ENCODE data around the gene RABGAP1.

Gene RABGAP1

GRCh38 chr9:122931226-122932121 is 9.3 kb upstream of the RABGAP1 start, which contains the start of gene ZBTB26:
ZBTB26 (minus strand) TSS chr9:122931512; CDS start chr9:122919934, 11,578 bp downstream.
- Mint-ChIP-seq H3K4me1 (ENCODE audit: low read depth) (peaks cover 16% of the 10 kb centered on the region), H3K36me3 (ENCODE audit: low read depth) (peaks cover 11% of the 10 kb centered on the region), H3K27ac (peak within 1 kb of the TSS; percentile 88), H3K9me3 (no peaks in the 10 kb centered on the region), H3K27me3 (ENCODE audit: low read depth) (no peaks in the 10 kb centered on the region), H3K4me3 (no peak within 1 kb of the TSS)

- Mint-ChIP-seq H3K27ac (no peak overlapping the region), H3K4me3 (no peak overlapping the region), H3K9me3 (no peaks in the 10 kb centered on the region), H3K27me3 (ENCODE audit: low read depth) (no peaks in the 10 kb centered on the region), H3K36me3 (ENCODE audit: low read depth) (peaks cover 15% of the 10 kb centered on the region), H3K4me1 (ENCODE audit: low read depth) (peaks cover 26% of the 10 kb centered on the region)
Measured at GRCh38 chr9:122936464-122936863, 4.4 kb upstream of the RABGAP1 start.

- peaks cover 15% of the 10 kb centered on the region for H3K36me3 Mint-ChIP-seq (ENCODE audit: low read depth)
Measured at GRCh38 chr9:122936883-122937282, 3.9 kb upstream of the RABGAP1 start.

GRCh38 chr9:122939601-122940000 is 1.2 kb upstream of the RABGAP1 start:
- Mint-ChIP-seq H3K27ac (peak overlapping the region; percentile 43), H3K27me3 (ENCODE audit: low read depth) (no peaks in the 10 kb centered on the region), H3K36me3 (ENCODE audit: low read depth) (peaks cover 15% of the 10 kb centered on the region), H3K4me1 (ENCODE audit: low read depth) (peaks cover 26% of the 10 kb centered on the region), H3K9me3 (no peaks in the 10 kb centered on the region), H3K4me3 (no peak overlapping the region)

More at GRCh38 chr9:122936883-122937282, 3.9 kb upstream of the RABGAP1 start:
- no peak overlapping the region for H3K4me3 Mint-ChIP-seq
- H3K9me3 Mint-ChIP-seq, result no peaks in the 10 kb centered on the region
- H3K4me1 Mint-ChIP-seq (ENCODE audit: low read depth), result peaks cover 30% of the 10 kb centered on the region
- H3K27me3 Mint-ChIP-seq (ENCODE audit: low read depth), result no peaks in the 10 kb centered on the region
- H3K27ac Mint-ChIP-seq, result no peak overlapping the region

GRCh38 chr9:122940454-122940748 is 419 bp upstream of the RABGAP1 start:
- Mint-ChIP-seq H3K27me3 (ENCODE audit: low read depth) (no peaks in the 10 kb centered on the region), H3K4me1 (ENCODE audit: low read depth) (peaks cover 26% of the 10 kb centered on the region), H3K4me3 (peak overlapping the region; percentile 98), H3K9me3 (no peaks in the 10 kb centered on the region), H3K27ac (peak overlapping the region; percentile 83), H3K36me3 (ENCODE audit: low read depth) (peaks cover 13% of the 10 kb centered on the region)

- H3K27me3 Mint-ChIP-seq (ENCODE audit: low read depth), result no peaks in the 10 kb centered on the region
- H3K4me1 Mint-ChIP-seq (ENCODE audit: low read depth), result peaks cover 30% of the 10 kb centered on the region
- H3K36me3 Mint-ChIP-seq (ENCODE audit: low read depth), result peaks cover 9% of the 10 kb centered on the region
- no peaks in the 10 kb centered on the region for H3K9me3 Mint-ChIP-seq
- H3K4me3 Mint-ChIP-seq, result peak overlapping the region; percentile 98
- peak overlapping the region; percentile 96 for H3K27ac Mint-ChIP-seq
Measured at GRCh38 chr9:122941582-122942234, 888 bp downstream of the RABGAP1 start.

GRCh38 chr9:122944960-122945888 is 4.4 kb downstream of the RABGAP1 start:
- H3K27me3 Mint-ChIP-seq (ENCODE audit: low read depth), result no peaks in the 10 kb centered on the region
- peaks cover 11% of the 10 kb centered on the region for H3K36me3 Mint-ChIP-seq (ENCODE audit: low read depth)
- H3K27ac Mint-ChIP-seq, result no peak overlapping the region
- peaks cover 46% of the 10 kb centered on the region for H3K4me1 Mint-ChIP-seq (ENCODE audit: low read depth)
- H3K4me3 Mint-ChIP-seq, result no peak overlapping the region
- no peaks in the 10 kb centered on the region for H3K9me3 Mint-ChIP-seq

- peaks cover 13% of the 10 kb centered on the region for H3K36me3 Mint-ChIP-seq (ENCODE audit: low read depth)
- no peak overlapping the region for H3K27ac Mint-ChIP-seq
- H3K4me1 Mint-ChIP-seq (ENCODE audit: low read depth), result peaks cover 38% of the 10 kb centered on the region
- no peak overlapping the region for H3K4me3 Mint-ChIP-seq
- H3K9me3 Mint-ChIP-seq, result no peaks in the 10 kb centered on the region
- no peaks in the 10 kb centered on the region for H3K27me3 Mint-ChIP-seq (ENCODE audit: low read depth)
Measured at GRCh38 chr9:122946461-122947005, 5.7 kb downstream of the RABGAP1 start.

- no peaks in the 10 kb centered on the region for H3K27me3 Mint-ChIP-seq (ENCODE audit: low read depth)
- H3K27ac Mint-ChIP-seq, result no peak overlapping the region
Measured at GRCh38 chr9:122948313-122948712, 7.5 kb downstream of the RABGAP1 start.

GRCh38 chr9:122949696-122950095 is 8.9 kb downstream of the RABGAP1 start:
- peaks cover 11% of the 10 kb centered on the region for H3K36me3 Mint-ChIP-seq (ENCODE audit: low read depth)
- H3K27me3 Mint-ChIP-seq (ENCODE audit: low read depth), result no peaks in the 10 kb centered on the region
- H3K9me3 Mint-ChIP-seq, result no peaks in the 10 kb centered on the region
- no peak overlapping the region for H3K27ac Mint-ChIP-seq
- H3K4me3 Mint-ChIP-seq, result no peak overlapping the region
- H3K4me1 Mint-ChIP-seq (ENCODE audit: low read depth), result peaks cover 33% of the 10 kb centered on the region

More at GRCh38 chr9:122948313-122948712, 7.5 kb downstream of the RABGAP1 start:
- peaks cover 11% of the 10 kb centered on the region for H3K36me3 Mint-ChIP-seq (ENCODE audit: low read depth)
- no peak overlapping the region for H3K4me3 Mint-ChIP-seq
- no peaks in the 10 kb centered on the region for H3K9me3 Mint-ChIP-seq
- H3K4me1 Mint-ChIP-seq (ENCODE audit: low read depth), result peaks cover 31% of the 10 kb centered on the region

- Mint-ChIP-seq H3K4me1 (ENCODE audit: low read depth) (peaks cover 30% of the 10 kb centered on the region), H3K4me3 (no peak overlapping the region), H3K27ac (no peak overlapping the region), H3K36me3 (ENCODE audit: low read depth) (peaks cover 11% of the 10 kb centered on the region), H3K27me3 (ENCODE audit: low read depth) (no peaks in the 10 kb centered on the region), H3K9me3 (no peaks in the 10 kb centered on the region)
Measured at GRCh38 chr9:122950263-122950662, 9.4 kb downstream of the RABGAP1 start.

- peaks cover 22% of the 10 kb centered on the region for H3K4me1 Mint-ChIP-seq (ENCODE audit: low read depth)
- no peaks in the 10 kb centered on the region for H3K9me3 Mint-ChIP-seq
- H3K27me3 Mint-ChIP-seq (ENCODE audit: low read depth), result no peaks in the 10 kb centered on the region
- H3K27ac Mint-ChIP-seq, result no peak overlapping the region
- no peak overlapping the region for H3K4me3 Mint-ChIP-seq
- H3K36me3 Mint-ChIP-seq (ENCODE audit: low read depth), result peaks cover 8% of the 10 kb centered on the region
Measured at GRCh38 chr9:122951056-122951455, 10.2 kb downstream of the RABGAP1 start.

GRCh38 chr9:122954253-122954691 is 13.5 kb downstream of the RABGAP1 start:
- no peaks in the 10 kb centered on the region for H3K9me3 Mint-ChIP-seq
- H3K4me1 Mint-ChIP-seq (ENCODE audit: low read depth), result peaks cover 6% of the 10 kb centered on the region
- H3K27me3 Mint-ChIP-seq (ENCODE audit: low read depth), result no peaks in the 10 kb centered on the region
- peaks cover 4% of the 10 kb centered on the region for H3K36me3 Mint-ChIP-seq (ENCODE audit: low read depth)
- no peak overlapping the region for H3K27ac Mint-ChIP-seq
- no peak overlapping the region for H3K4me3 Mint-ChIP-seq

GRCh38 chr9:122955961-122956360 is 15.1 kb downstream of the RABGAP1 start:
- H3K36me3 Mint-ChIP-seq (ENCODE audit: low read depth), result peaks cover 12% of the 10 kb centered on the region
- H3K27ac Mint-ChIP-seq, result no peak overlapping the region
- H3K4me1 Mint-ChIP-seq (ENCODE audit: low read depth), result peaks cover 2% of the 10 kb centered on the region
- no peak overlapping the region for H3K4me3 Mint-ChIP-seq
- H3K27me3 Mint-ChIP-seq (ENCODE audit: low read depth), result no peaks in the 10 kb centered on the region
- peaks cover 3% of the 10 kb centered on the region for H3K9me3 Mint-ChIP-seq

Data from T-helper 1 cell treated with Interleukin-12 subunit alpha and Interleukin-12 subunit beta and Interleukin-4 antibody, amounts not matched to agents 30 μg/mL and 1 μg/mL, for 36 hours (primary cell).